Measurements from ENCODE around the gene NUAK1. TPM values are rescaled to one million over a fixed set of nuclear protein-coding genes. Genes with fewer than 3 reads are reported as not detected.

Gene NUAK1
- 10 to 100 TPM; 18.9 to 34.5 (median 29.1) TPM for total RNA-seq

GRCh38 chr12:106138633-106139421 is at the start of gene NUAK1:
TSS of gene NUAK1 (minus strand) at chr12:106138954. CDS start at chr12:106138653, 301 bp downstream.
- peak; percentile 47 to 64 for ATAC-seq
- DNase-seq, result peak; percentile 44 to 53
- in situ Hi-C loops (cut with MboI; ENCODE audit: low sequenced_read_pairs in 4 of 4), result loop anchor here (5.0 to 25.0 kb wide), 5 partner anchors 327 to 727 kb away; no protein-coding TSS in a partner anchor
- peak within 1 kb of the TSS; percentile 94 to 99 (median 99) for H3K27ac ChIP-seq
- TF ChIP-seq CTCF (IDR thresholded peaks at IDR 0.05 in 4 of 5, conservative IDR thresholded peaks at IDR 0.05 in 1 of 5) (peak in 1 of 5 experiments; percentile 23), POLR2A (IDR thresholded peaks at IDR 0.05) (no peak)
- H3K4me3 ChIP-seq, result peak within 1 kb of the TSS; percentile 81 to 88 (median 86)
- peaks cover 53 to 71% of the 10 kb centered on the region in 2 donors for H3K4me1 ChIP-seq
- no peaks in the 10 kb centered on the region for H3K9me3 ChIP-seq
- no peaks in the 10 kb centered on the region for H3K27me3 ChIP-seq
- intact Hi-C loops (cut with DNase I; ENCODE audit: low total_unique reads), result loop anchor here (1.0 to 5.0 kb wide), 7 partner anchors 33 to 332 kb away; no protein-coding TSS in a partner anchor
- no peaks in the 10 kb centered on the region for H3K36me3 ChIP-seq

- no peaks in the 10 kb centered on the region for H3K9me3 ChIP-seq
- in situ Hi-C loops (cut with MboI; ENCODE audit: low sequenced_read_pairs in 4 of 4) (no loop called here), intact Hi-C loops (cut with DNase I; ENCODE audit: low total_unique reads) (no loop called here)
- no peak overlapping the region for H3K4me3 ChIP-seq
- peak overlapping the region in 1 of 4 donors; percentile 4 for H3K27ac ChIP-seq
- TF ChIP-seq CTCF (IDR thresholded peaks at IDR 0.05 in 4 of 5, conservative IDR thresholded peaks at IDR 0.05 in 1 of 5) (no peak), POLR2A (IDR thresholded peaks at IDR 0.05) (no peak)
- ATAC-seq (no peak), DNase-seq (no peak)
- H3K4me1 ChIP-seq, result peaks cover 16 to 18% of the 10 kb centered on the region in 2 donors
- H3K36me3 ChIP-seq, result no peaks in the 10 kb centered on the region
- no peaks in the 10 kb centered on the region for H3K27me3 ChIP-seq
Observed at GRCh38 chr12:106188256-106188655, 49.5 kb upstream of the NUAK1 start.

GRCh38 chr12:106187842-106188241 is 49.1 kb upstream of the NUAK1 start:
- TF ChIP-seq CTCF (IDR thresholded peaks at IDR 0.05 in 4 of 5, conservative IDR thresholded peaks at IDR 0.05 in 1 of 5) (no peak), POLR2A (IDR thresholded peaks at IDR 0.05) (no peak)
- DNase-seq (no peak), ATAC-seq (no peak)
- peak overlapping the region in 1 of 4 donors; percentile 4 for H3K27ac ChIP-seq
- intact Hi-C loops (cut with DNase I; ENCODE audit: low total_unique reads), result no loop called here
- no peaks in the 10 kb centered on the region for H3K9me3 ChIP-seq
- H3K27me3 ChIP-seq, result no peaks in the 10 kb centered on the region
- no peaks in the 10 kb centered on the region for H3K36me3 ChIP-seq
- H3K4me1 ChIP-seq, result peaks cover 14 to 16% of the 10 kb centered on the region in 2 donors
- no peak overlapping the region for H3K4me3 ChIP-seq
- in situ Hi-C loops (cut with MboI; ENCODE audit: low sequenced_read_pairs in 4 of 4), result no loop called here

- TF ChIP-seq CTCF (IDR thresholded peaks at IDR 0.05 in 4 of 5, conservative IDR thresholded peaks at IDR 0.05 in 1 of 5), result no peak
- TF ChIP-seq POLR2A (IDR thresholded peaks at IDR 0.05), result no peak
- intact Hi-C loops (cut with DNase I; ENCODE audit: low total_unique reads), result no loop called here
- H3K9me3 ChIP-seq, result no peaks in the 10 kb centered on the region
- in situ Hi-C loops (cut with MboI; ENCODE audit: low sequenced_read_pairs in 4 of 4), result no loop called here
- peak overlapping the region in 1 of 4 donors; percentile 4 for H3K27ac ChIP-seq
- H3K4me3 ChIP-seq, result no peak overlapping the region
- H3K36me3 ChIP-seq, result no peaks in the 10 kb centered on the region
- H3K27me3 ChIP-seq, result no peaks in the 10 kb centered on the region
- no peak for ATAC-seq
- peaks cover 11 to 15% of the 10 kb centered on the region in 2 donors for H3K4me1 ChIP-seq
- no peak for DNase-seq
Observed at GRCh38 chr12:106187155-106187789, 48.5 kb upstream of the NUAK1 start.
